IPS-18c (cell line): ENCODE measurements around the gene RSPH1.

Experiments
- H3K4me3 ChIP-seq: 2 replicates; pipeline ENCODE4 v1.7.0; 2013; ENCODE audit warnings: low read depth, mild to moderate bottlenecking, low read length, moderate library complexity; ENCODE audit not compliant: insufficient read depth
- H3K9me3 ChIP-seq: one replicate; pipeline ENCODE4 v1.6.1; 2013; ENCODE audit warnings: mild to moderate bottlenecking, low read length, moderate library complexity; ENCODE audit not compliant: control insufficient read depth, insufficient read depth

RSPH1 gene

DNA sequence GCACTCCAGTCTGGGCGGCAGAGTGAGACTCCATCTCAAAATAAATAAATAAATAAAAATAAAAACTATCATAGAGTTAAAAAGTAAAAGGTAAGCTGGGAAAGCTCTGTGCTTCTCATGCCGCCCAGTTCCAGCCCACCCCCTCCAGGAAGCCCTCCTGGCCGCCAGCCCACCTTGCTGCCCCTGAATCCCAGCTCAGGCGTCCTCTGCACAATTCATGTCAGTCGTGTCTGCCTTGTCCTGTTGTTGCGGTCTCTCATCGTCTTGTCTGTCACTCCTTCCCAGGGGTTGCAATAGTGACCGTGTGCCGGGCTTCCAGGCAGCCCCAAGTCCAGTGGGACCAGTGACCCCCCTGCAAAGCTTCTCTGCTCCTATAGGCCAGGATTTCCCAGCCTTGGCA lies 44.1 kb downstream of the RSPH1 start:
- H3K9me3 ChIP-seq: no peaks in the 10 kb centered on the region
- no peak overlapping the region for H3K4me3 ChIP-seq

DNA sequence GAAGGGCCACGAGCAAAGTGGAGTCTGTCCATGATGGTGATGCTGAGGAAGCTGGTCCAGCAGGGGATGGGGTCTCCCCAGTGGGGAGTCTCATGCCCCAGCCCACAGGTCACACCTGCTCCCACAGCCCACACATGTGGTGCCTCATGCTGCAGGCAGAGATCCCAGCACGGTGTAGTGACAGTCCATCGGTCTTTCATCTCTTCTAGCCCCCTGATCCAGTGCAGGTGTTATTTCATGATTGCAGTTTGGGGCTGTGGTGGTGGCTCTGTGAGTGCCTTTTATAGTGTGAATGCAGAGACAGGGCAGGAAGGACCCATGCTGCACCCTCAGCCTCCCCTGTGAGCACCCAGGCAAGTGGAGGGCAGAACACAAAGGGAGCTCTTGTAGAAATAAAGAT lies 47.3 kb downstream of the RSPH1 start:
- no peaks in the 10 kb centered on the region for H3K9me3 ChIP-seq
- no peak overlapping the region for H3K4me3 ChIP-seq

DNA sequence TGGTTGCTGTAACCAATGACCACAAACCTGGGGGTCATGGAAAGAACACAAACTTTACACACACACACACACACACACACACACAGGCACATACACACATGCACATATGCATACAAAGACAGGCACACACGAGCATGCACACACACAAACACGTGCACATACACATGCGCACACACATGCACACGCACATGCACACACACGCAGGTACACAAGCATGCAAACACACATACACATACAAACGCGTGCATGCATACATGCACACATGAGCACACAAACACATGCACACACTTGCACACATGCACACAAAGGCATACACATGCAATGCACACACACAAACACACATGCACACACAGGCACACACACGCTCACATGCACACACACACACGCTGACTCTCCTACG lies 48.3 kb downstream of the RSPH1 start:
- no peak overlapping the region for H3K4me3 ChIP-seq
- no peaks in the 10 kb centered on the region for H3K9me3 ChIP-seq

DNA sequence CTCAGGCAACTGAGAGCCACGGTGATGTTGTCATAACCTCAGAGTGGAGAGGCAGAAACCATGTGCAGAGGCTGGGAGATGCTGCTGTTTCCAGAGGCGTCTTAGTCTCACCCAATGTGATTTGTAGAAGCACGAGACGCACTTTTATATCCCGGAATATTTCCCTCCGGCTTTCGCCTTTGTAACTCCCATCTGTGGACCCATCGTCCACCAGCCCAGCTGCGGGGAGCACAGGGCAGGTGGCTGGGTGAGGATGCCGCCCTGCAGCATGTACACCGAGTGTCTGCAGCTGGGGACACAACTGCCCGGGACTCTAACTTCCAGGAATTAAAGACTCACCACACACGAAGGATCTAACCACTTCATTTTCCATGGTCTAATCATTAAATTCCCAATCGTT lies 48.8 kb downstream of the RSPH1 start:
- no peaks in the 10 kb centered on the region for H3K9me3 ChIP-seq
- H3K4me3 ChIP-seq: no peak overlapping the region

DNA sequence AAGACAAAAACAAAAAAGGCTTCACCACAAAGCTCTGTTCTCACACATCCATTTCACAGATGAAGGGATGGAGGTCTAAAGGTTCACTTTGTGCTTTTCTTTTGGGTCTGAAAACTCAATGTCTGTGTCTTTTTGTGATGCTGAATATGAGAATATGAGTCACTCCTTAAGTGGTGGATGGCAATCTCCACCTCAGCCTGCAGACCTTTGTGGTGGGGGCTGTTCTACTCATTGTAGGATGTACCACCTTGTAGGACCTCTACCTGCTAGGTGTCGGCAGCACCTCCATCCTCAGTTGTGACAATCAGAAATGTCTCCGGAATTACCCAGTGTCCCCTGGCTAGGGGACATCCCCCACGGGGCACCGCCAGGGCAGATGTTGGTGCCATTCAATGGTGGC lies 49.5 kb downstream of the RSPH1 start:
- Histone ChIP-seq H3K9me3 (no peaks in the 10 kb centered on the region), H3K4me3 (no peak overlapping the region)

DNA sequence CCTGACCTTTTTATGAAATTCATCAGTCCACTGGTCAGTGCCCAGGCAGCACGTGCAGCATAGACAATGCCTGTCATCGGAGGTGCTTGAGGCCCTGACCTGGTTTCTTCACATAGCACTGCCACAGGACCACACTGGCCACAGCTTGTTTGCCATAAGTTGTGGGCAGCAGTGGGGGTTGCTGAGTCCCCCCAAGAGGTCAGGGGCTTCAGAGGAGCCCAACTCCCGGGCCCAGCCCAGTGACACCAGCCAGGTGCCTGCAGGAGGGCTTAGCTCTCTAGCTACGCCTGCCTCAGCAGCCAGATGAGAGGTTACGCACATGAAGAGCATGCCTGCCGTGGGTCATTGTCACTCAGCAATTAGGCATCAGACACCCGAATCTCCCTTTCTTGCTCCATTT lies 50.7 kb downstream of the RSPH1 start:
- H3K4me3 ChIP-seq: no peak overlapping the region
- no peaks in the 10 kb centered on the region for H3K9me3 ChIP-seq

DNA sequence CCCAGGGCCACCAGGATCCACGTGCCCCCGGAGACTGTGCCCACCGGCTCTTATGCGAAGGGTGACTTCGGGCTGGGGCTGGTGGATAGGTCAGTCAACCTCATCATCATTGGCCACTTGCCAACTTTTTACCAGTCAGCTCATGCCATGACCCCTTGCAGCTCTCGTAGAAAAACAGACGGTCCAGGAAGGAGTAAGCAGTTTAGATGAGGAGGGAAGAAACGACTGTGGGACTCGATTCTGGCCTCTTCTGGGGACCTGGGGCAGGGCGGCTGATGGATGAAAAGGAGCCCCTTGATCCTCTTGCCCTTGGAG lies 51.3 kb downstream of the RSPH1 start:
- Histone ChIP-seq H3K9me3 (no peaks in the 10 kb centered on the region), H3K4me3 (no peak overlapping the region)

DNA sequence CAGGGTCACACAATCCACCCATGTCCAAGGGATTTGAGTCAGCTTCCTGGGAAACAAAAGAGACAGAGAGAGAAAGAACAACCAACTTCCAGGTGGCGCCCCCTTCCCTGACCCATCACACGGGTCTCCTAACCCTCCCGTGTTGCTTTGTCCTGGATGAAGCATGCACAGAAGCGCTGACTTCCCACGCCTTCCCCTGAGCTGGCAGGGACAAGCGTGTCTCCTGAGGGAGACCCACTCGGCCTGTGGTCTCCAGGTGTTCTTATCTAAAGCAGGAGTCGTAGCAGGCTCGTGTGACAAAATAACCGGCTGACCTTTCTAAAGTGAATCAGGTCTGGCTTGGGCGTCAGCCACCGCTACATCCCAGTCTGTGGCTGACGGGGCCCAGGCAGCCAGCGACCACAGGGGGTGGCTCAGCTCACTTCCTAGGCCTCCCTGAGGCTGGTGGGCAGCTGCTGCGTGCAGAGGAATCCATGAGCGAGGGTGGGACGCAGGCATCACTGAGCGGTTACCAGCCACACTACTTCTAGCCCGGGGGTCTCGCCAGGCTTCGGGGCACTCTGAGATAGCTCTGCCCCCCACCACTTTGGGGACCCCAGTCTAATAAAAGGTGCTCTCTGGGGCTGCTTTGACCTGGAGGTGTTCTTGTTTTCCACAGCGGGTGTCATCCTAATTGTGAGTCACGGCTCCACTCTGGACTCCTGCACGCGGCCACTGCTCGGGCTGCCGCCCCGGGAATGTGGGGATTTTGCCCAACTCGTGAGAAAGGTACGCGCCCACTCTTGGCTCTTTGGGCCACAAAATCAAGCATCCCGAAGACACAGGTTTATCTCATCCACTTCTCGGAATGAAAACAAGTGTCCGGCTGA lies 51.9 kb downstream of the RSPH1 start:
- H3K4me3 ChIP-seq: no peak overlapping the region
- no peaks in the 10 kb centered on the region for H3K9me3 ChIP-seq

DNA sequence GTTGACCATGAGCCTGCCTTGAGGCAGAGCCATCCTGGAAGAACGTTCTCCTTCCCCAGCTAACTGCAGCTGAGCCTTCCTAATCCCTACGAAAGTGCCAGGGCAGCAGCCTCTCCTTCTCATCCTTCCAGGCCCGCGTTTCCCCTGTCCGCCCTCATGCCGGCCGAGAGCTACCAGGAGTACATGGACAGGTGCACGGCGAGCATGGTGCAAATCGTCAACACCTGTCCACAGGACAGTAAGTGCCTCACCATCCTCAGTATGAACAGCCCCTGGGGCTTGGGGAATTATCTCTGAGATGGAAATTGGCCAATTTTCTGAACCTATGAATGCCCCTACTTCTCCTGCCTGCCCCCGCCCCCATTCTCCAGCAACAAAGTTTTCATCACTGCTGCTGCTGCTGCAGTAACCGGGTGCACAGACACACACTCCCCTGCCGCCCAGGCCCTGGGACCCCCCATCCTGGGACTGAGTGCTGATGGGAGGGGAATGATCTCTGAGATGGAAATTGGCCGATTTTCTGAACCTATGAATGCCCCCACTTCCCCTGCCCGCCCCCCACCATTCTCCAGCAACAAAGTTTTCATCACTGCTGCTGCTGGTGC lies 52.7 kb downstream of the RSPH1 start:
- Histone ChIP-seq H3K9me3 (no peaks in the 10 kb centered on the region), H3K4me3 (no peak overlapping the region)

DNA sequence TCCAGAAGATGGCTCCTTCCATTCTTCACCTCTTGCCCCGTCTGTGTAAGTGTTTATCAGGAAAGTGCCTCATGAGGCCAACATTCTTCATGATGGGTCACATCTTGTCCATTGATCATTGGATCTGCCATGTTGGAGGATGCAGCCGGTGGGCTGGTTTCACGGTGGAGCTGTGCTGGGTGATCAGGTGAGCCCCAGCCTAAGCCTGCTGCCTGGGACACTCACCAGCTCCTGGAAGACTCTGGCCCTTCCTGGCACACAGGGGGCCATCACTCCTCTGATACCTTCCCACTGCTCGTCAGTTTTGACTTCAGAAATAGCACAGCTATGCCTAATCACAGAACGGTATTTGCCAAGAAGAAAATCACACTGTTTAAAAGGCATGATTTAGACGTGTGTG lies 54.1 kb downstream of the RSPH1 start:
- no peaks in the 10 kb centered on the region for H3K9me3 ChIP-seq
- H3K4me3 ChIP-seq: no peak overlapping the region

DNA sequence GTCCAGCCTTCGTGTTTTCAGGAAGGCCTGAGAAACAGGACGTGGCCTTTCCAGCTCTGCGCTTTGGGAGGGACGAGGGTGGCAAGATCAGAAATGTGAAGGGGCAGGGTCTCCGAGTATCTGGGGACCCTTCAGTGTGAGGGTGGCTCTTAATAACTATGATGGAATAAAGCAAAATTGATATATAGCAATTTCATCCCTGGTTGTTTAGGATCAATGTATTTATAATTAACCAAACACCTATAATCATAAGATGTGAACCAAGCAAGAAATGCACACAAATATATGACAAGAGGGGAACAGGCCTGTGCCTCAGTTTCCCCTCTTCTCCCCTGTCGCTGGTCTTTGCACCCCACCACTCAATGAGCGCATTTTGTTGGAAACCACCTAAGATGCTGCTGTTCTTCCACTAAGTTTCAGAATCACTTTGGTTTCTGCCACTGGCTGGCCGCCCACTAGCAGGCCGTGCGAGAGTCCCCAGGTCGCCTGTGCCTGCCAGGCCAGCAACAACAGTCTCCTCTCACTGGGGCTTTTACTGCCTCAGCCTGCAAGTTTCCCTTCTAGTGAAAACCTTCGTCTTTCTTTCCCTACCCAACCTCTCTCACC lies 55.7 kb downstream of the RSPH1 start:
- Histone ChIP-seq H3K4me3 (no peak overlapping the region), H3K9me3 (no peaks in the 10 kb centered on the region)

DNA sequence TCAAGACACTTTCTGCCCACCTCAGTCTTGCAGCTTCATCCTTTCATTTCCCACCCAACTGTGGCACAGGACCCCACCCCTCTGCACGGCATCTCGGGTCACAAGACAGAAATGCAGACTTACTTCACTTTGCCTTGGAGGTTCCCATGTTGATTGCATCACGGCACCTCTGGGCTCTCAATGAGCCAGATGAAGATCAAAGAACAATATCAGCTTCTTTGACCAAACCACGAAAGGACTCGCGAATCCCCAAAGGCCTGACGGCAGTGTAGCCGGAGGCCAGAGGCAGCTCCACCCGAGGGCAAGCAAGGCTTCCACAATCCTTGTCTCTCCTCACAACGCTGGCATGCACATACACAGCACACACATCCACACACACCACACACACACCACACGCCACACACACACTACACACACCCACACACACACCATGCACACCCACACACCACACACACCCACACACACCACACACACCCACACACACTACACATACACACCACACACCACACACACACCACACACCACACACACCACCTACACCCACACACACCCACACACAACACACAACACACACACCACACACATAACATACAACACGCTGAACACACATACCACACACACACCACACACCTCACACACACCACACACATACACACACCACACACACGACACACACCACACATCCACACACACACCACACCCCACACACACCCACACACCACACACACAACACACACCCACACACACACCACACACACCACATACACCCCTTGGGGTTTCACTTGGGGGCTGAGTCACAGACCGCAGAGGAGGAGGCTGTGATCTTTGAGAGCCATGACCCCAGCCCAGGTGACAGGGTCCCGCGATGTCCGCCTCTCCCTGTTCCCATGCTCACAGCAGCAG lies 56.5 kb downstream of the RSPH1 start:
- Histone ChIP-seq H3K4me3 (no peak overlapping the region), H3K9me3 (no peaks in the 10 kb centered on the region)

DNA sequence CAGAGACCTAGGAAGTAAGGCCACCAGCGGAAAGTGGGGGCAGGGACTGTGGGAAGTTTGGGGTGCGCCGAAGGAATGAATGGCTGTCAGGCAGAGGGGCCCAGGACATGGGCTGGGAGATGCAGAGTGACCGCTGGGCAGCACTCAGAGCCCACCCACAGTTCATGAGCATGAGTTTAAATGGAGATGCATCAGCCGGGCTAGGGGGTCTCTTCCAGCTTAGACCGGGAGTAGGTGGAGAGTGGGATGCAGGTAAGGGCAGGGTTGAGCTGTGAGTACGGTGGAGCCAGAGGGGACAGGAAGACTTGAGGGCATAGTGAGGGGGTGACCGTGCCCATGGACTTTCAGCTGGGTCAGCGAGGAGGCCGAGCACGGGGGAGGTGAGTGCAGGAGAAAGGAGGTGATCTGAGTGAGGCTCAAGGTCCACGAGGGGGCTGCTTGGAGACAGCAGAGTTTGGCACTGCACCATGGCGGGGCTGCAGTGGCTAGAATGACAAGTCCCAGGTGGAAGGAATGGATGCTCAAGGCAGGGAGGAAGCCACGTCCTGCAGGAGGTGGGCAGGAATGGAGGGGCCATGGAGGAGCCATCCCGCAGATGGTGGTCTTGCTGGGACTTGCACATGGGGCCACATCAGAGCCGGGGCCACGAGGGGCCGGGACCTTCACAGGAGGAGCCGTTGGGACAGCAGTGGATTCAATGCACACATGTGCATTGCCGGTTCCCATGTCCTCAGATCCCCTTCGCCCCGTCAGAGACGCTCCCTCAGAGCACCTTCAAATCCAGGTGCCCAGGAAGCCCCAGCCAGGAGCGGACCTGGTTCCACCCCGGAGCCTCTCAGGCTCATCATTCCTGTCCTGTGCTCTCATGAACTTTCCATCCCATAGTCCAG lies 57.5 kb downstream of the RSPH1 start:
- no peaks in the 10 kb centered on the region for H3K9me3 ChIP-seq

DNA sequence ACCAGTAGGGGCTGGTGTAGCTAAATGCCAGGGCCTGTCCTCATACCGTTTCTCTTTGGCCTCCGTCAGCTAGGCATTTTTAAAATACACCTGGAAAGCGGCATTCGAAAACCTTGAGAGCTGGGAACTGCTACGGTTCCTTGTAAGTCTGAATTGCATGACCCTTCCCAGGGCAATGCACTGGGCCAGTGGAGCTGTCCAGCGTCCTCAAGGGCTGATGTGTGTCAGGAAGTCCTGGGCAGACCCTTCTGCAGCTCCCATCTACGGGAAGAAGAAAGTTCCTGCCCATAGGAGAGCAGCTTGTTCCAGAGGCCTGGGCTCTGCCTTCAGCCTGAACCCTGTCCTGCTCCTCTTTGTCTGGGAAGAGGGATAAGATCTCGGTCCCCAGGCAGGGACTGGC lies 58.2 kb downstream of the RSPH1 start:
- H3K4me3 ChIP-seq: no peak overlapping the region
- no peaks in the 10 kb centered on the region for H3K9me3 ChIP-seq

More for the DNA sequence above, 57.5 kb downstream of the RSPH1 start:
- no peak overlapping the region for H3K4me3 ChIP-seq

DNA sequence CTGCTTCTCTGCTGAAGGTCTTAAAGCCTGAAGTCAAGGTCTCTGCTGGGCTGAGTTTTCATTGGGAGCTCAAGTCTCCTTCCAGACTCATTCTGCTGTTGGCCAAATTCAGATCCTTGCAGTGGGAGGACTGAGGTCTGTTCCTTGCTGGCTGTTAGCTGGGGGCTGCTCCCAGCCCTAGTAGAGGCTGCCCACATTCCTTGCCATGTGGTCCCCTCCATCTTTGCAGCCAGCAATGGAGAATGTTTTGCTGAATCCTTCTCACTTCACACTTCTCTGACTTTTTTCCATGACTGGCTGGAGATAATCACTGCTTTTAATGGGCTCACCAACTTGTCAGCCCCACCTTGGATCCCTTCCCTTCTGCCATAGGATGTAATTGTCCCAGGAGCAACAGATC lies 59.1 kb downstream of the RSPH1 start:
- no peak overlapping the region for H3K4me3 ChIP-seq
- H3K9me3 ChIP-seq: no peaks in the 10 kb centered on the region

DNA sequence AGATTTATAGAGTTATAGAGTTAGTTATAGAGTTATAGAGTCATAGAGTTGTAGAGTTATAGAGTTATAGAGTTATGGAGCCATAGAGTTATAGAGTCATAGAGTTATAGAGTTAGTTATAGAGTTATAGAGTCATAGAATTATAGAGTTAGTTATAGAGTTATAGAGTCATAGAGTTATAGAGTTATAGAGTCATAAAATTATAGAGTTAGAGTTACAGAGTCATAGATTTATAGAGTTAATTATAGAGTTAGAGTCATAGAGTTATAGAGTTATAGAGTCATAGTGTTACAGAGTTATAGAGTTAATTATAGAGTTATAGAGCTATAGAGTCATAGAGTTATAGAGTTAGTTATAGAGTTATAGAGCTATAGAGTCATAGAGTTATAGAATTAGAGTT lies 60.2 kb downstream of the RSPH1 start:
- H3K4me3 ChIP-seq: no peak overlapping the region
- no peaks in the 10 kb centered on the region for H3K9me3 ChIP-seq

DNA sequence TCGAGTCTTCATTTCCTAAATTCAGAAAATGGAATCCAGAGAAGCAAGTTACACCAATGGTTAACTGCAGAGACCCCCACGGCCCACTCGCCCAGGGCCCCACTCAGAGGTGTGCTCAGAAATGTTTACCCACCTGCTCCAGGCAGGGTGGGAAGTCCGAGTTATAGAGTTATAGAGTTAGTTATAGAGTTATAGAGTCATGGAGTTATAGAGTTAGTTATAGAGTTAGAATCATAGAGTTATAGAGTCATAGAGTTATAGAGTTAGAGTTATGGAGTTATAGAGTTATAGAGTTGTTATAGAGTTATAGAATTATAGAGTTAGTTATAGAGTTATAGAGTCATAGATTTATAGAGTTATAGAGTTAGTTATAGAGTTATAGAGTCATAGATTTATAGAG lies 60.6 kb downstream of the RSPH1 start:
- Histone ChIP-seq H3K9me3 (no peaks in the 10 kb centered on the region), H3K4me3 (no peak overlapping the region)
